Measurements from ENCODE around the gene BCL2L15.

DNA sequence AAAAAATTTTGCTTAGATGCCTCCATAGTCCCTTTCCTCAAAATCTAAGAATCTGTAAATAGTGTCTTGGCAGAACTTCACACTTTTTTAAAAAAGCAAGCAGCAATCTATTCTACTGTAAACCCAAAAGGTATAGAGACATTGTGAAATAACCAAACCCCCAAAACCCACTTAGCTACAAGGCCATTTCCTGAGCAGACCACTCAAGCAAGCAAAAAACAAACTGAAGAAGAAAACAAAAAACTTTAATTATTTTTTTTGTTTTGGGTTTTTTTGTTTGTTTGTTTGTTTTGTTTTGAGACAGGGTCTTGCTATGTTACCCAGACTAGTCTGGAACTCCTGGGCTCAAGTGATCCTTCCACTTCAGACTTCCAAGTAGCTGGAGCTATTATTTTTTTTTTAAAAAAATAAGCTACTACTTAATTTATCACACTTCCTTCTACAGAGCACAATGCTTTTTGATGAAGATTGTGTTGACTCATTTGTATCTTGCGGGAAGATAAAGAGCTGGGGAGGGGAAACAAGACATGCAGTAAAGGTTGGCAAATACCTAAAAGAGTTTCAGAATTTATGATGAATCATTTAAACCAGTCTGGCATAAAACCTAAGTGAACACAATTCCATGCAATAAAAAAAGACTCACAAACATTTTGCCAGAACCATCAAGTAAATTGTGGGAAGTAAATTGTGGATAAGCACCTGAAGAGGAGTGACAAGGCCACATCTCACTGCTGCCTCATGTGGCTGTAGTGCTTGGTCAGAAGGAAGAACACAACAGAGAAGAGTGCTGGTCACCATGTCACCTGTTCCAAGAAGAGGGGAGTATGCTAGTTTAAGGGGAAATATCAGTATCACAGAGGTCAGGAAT, 13.1 kb downstream of the BCL2L15 start:
- TF ChIP-seq, protein P1, sequence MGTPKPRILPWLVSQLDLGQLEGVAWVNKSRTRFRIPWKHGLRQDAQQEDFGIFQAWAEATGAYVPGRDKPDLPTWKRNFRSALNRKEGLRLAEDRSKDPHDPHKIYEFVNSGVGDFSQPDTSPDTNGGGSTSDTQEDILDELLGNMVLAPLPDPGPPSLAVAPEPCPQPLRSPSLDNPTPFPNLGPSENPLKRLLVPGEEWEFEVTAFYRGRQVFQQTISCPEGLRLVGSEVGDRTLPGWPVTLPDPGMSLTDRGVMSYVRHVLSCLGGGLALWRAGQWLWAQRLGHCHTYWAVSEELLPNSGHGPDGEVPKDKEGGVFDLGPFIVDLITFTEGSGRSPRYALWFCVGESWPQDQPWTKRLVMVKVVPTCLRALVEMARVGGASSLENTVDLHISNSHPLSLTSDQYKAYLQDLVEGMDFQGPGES (IDR thresholded peaks at IDR 0.05): no peak
- no peak for TF ChIP-seq RB1 (IDR thresholded peaks at IDR 0.05; ENCODE audit: borderline replicate concordance)
- TF ChIP-seq EED (IDR thresholded peaks at IDR 0.05; ENCODE audit: low read depth): 0 out of 2 replicates have a peak, but pooled peaks have one; percentile 37
- TF ChIP-seq NRF1 (conservative IDR thresholded peaks at IDR 0.05; ENCODE audit: low read depth, low read length): no peak
- no peak for TF ChIP-seq YBX1 (IDR thresholded peaks at IDR 0.05)
- 0 out of 2 replicates have a peak, but pooled peaks have one; percentile 38 for TF ChIP-seq PML (IDR thresholded peaks at IDR 0.05; ENCODE audit: low read length)
- no peak for TF ChIP-seq SP1 (IDR thresholded peaks at IDR 0.05; ENCODE audit: low read depth, low read length)
- TF ChIP-seq POLR2AphosphoS5 (IDR thresholded peaks at IDR 0.05; ENCODE audit: low read length): no peak
- TF ChIP-seq POLR2AphosphoS2 (IDR thresholded peaks at IDR 0.05; ENCODE audit: low read depth, low read length): no peak
- no peak for TF ChIP-seq TCF7 (IDR thresholded peaks at IDR 0.05; ENCODE audit: borderline replicate concordance)
- TF ChIP-seq, protein P2, sequence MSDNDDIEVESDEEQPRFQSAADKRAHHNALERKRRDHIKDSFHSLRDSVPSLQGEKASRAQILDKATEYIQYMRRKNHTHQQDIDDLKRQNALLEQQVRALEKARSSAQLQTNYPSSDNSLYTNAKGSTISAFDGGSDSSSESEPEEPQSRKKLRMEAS (IDR thresholded peaks at IDR 0.05; ENCODE audit: low read depth, low read length): no peak
- no peak for TF ChIP-seq EGR1 (IDR thresholded peaks at IDR 0.05; ENCODE audit: borderline replicate concordance in 1 of 2, low read depth in 2 of 2, low read length in 2 of 2)
- TF ChIP-seq, protein P3, sequence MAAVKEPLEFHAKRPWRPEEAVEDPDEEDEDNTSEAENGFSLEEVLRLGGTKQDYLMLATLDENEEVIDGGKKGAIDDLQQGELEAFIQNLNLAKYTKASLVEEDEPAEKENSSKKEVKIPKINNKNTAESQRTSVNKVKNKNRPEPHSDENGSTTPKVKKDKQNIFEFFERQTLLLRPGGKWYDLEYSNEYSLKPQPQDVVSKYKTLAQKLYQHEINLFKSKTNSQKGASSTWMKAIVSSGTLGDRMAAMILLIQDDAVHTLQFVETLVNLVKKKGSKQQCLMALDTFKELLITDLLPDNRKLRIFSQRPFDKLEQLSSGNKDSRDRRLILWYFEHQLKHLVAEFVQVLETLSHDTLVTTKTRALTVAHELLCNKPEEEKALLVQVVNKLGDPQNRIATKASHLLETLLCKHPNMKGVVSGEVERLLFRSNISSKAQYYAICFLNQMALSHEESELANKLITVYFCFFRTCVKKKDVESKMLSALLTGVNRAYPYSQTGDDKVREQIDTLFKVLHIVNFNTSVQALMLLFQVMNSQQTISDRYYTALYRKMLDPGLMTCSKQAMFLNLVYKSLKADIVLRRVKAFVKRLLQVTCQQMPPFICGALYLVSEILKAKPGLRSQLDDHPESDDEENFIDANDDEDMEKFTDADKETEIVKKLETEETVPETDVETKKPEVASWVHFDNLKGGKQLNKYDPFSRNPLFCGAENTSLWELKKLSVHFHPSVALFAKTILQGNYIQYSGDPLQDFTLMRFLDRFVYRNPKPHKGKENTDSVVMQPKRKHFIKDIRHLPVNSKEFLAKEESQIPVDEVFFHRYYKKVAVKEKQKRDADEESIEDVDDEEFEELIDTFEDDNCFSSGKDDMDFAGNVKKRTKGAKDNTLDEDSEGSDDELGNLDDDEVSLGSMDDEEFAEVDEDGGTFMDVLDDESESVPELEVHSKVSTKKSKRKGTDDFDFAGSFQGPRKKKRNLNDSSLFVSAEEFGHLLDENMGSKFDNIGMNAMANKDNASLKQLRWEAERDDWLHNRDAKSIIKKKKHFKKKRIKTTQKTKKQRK (IDR thresholded peaks at IDR 0.05; ENCODE audit: low read depth, low read length): no peak

Data from GM12878 (cell line).